ENCODE results near the gene BANF2. TPM values are rescaled to one million over a fixed set of nuclear protein-coding genes. Genes with fewer than 3 reads are reported as not detected.

BANF2 gene
- total and polyA plus RNA-seq, 4 donors = not detected

- no peak for TF ChIP-seq EGR1 (IDR thresholded peaks at IDR 0.05; ENCODE audit: low read depth in 2 of 2)
- no peak for TF ChIP-seq ATF3 (IDR thresholded peaks at IDR 0.05)
- no peak for TF ChIP-seq YY1 (IDR thresholded peaks at IDR 0.05)
- TF ChIP-seq HNF4G (IDR thresholded peaks at IDR 0.05) = no peak
- no peak for TF ChIP-seq NR2F2 (IDR thresholded peaks at IDR 0.05)
- TF ChIP-seq CTCF (IDR thresholded peaks at IDR 0.05; ENCODE audit: low read depth, low read length, missing input control) = no peak
- TF ChIP-seq RXRA (IDR thresholded peaks at IDR 0.05) = peak in 1 of 2 donors; percentile 36
- no peak for TF ChIP-seq ZBTB33 (IDR thresholded peaks at IDR 0.05)
- TF ChIP-seq JUND (IDR thresholded peaks at IDR 0.05) = no peak
- no peak for TF ChIP-seq FOXA1 (IDR thresholded peaks at IDR 0.05)
- TF ChIP-seq HNF4A (conservative IDR thresholded peaks at IDR 0.05) = peak in 1 of 2 donors; percentile 23
- TF ChIP-seq GABPA (IDR thresholded peaks at IDR 0.05 in 1 of 2, conservative IDR thresholded peaks at IDR 0.05 in 1 of 2) = no peak
- TF ChIP-seq MAX (IDR thresholded peaks at IDR 0.05) = no peak
- TF ChIP-seq TAF1 (conservative IDR thresholded peaks at IDR 0.05) = no peak
- no peak for TF ChIP-seq SP1 (IDR thresholded peaks at IDR 0.05)
- TF ChIP-seq RAD21 (IDR thresholded peaks at IDR 0.05) = peak in 1 of 2 donors; percentile 41
- TF ChIP-seq REST (IDR thresholded peaks at IDR 0.05) = no peak
- no peak for TF ChIP-seq FOXA2 (IDR thresholded peaks at IDR 0.05)
- DNase-seq (ENCODE audit: low spot score) = no peak
- peaks cover 8 to 57% (median 49%) of the 10 kb centered on the region in 4 donors for H3K4me1 ChIP-seq (ENCODE audit: control insufficient read depth in 4 of 4, insufficient read depth in 4 of 4, low read length in 3 of 4)
- 56% methylated on average over 9 of the region's 9 CpGs for WGBS
- H3K27me3 ChIP-seq (ENCODE audit: control insufficient read depth in 4 of 4, insufficient read depth in 4 of 4, low read length in 3 of 4) = no peaks in the 10 kb centered on the region
- H3K27ac ChIP-seq (ENCODE audit: low read depth in 1 of 2, low read length in 2 of 2) = no peak overlapping the region
- no peak overlapping the region for H3K4me3 ChIP-seq (ENCODE audit: low read depth in 1 of 3, low read length in 3 of 3)
- H3K36me3 ChIP-seq (ENCODE audit: control insufficient read depth in 4 of 4, insufficient read depth in 3 of 4, low read depth in 1 of 4, low read length in 3 of 4) = peaks cover 4 to 39% (median 20%) of the 10 kb centered on the region in 4 donors
- H3K9me3 ChIP-seq (ENCODE audit: control insufficient read depth in 4 of 4, low read length in 3 of 4) = no peaks in the 10 kb centered on the region
- H3K9ac ChIP-seq (ENCODE audit: low read depth in 1 of 2, low read length in 2 of 2) = no peak overlapping the region
Observed at GRCh38 chr20:17674722-17675518, 24.8 kb upstream of the BANF2 start.

Measured in liver (tissue), 9 donors.